Measurements from ENCODE around the gene RUNX1.

RUNX1 gene

DNA sequence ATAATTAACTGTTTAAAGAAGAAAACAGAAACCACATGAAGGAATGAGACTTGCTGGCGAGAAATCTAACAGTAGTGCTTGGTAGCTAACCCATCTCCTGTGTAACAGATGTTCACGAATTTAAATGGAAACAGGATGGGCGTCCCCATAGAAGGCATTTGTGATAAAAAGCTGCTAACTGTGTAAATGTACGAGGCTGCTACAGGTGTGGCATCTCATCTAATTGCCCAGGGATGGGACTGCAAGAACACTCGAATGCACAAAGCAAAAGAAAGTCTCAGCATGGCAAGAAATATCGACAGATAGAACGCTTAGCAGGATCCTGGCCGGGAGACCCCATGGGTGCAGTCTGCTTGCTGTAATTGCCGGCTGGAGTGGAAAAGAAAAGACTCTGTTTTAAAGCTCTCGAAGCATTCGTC lies 112.7 kb downstream of the RUNX1 start:
- Histone ChIP-seq H3K9ac (ENCODE audit: low read length) (no peak overlapping the region), H3K9me3 (ENCODE audit: insufficient read depth, low read depth, low read length) (no peaks in the 10 kb centered on the region), H2BK5ac (ENCODE audit: low read depth, low read length, poor library complexity) (no peak overlapping the region), H3K14ac (ENCODE audit: low read length) (no peak overlapping the region), H3K18ac (ENCODE audit: low read length) (no peak overlapping the region), H3K27me3 (ENCODE audit: insufficient read depth, low read length) (no peaks in the 10 kb centered on the region), H3K36me3 (ENCODE audit: control insufficient read depth in 1 of 2, insufficient read depth in 2 of 2, low read length in 2 of 2) (no peaks in the 10 kb centered on the region), H2BK120ac (ENCODE audit: insufficient read depth, low read length, poor library complexity) (no peak overlapping the region), H3K79me2 (ENCODE audit: control insufficient read depth, insufficient read depth, low read length, poor library complexity) (no peaks in the 10 kb centered on the region), H3K27ac (ENCODE audit: low read depth, low read length) (no peak overlapping the region), H2AK5ac (ENCODE audit: low read length) (no peak overlapping the region), H4K8ac (ENCODE audit: low read depth, low read length) (no peak overlapping the region), H3K23ac (ENCODE audit: low read length) (no peak overlapping the region), H3K4me3 (ENCODE audit: low read depth, low read length) (no peak overlapping the region), H3K4me2 (ENCODE audit: low read length) (no peak overlapping the region), H3K4me1 (ENCODE audit: control insufficient read depth in 1 of 2, insufficient read depth in 2 of 2, low read length in 2 of 2) (no peaks in the 10 kb centered on the region), H4K91ac (ENCODE audit: low read depth, low read length) (no peak overlapping the region), H3K79me1 (ENCODE audit: low read length) (no peaks in the 10 kb centered on the region), H4K12ac (ENCODE audit: low read depth, low read length) (no peak overlapping the region), H2AFZ (ENCODE audit: insufficient read depth, low read length, poor library complexity) (no peak overlapping the region), H3K4ac (ENCODE audit: low read depth, low read length) (no peak overlapping the region), H2BK12ac (ENCODE audit: low read length) (no peak overlapping the region)
- DNase-seq = no peak
- no CpG with 5 or more reads among the region's 11 CpGs for WGBS (ENCODE audit: extremely low coverage, insufficient coverage, insufficient read length)

- Histone ChIP-seq H3K27me3 (ENCODE audit: insufficient read depth, low read length) (no peaks in the 10 kb centered on the region), H4K12ac (ENCODE audit: low read depth, low read length) (no peak overlapping the region), H3K27ac (ENCODE audit: low read depth, low read length) (no peak overlapping the region), H3K36me3 (ENCODE audit: control insufficient read depth in 1 of 2, insufficient read depth in 2 of 2, low read length in 2 of 2) (no peaks in the 10 kb centered on the region), H3K9ac (ENCODE audit: low read length) (no peak overlapping the region), H4K8ac (ENCODE audit: low read depth, low read length) (no peak overlapping the region), H3K4me1 (ENCODE audit: control insufficient read depth in 1 of 2, insufficient read depth in 2 of 2, low read length in 2 of 2) (no peaks in the 10 kb centered on the region), H4K91ac (ENCODE audit: low read depth, low read length) (no peak overlapping the region), H3K79me1 (ENCODE audit: low read length) (no peaks in the 10 kb centered on the region), H2BK5ac (ENCODE audit: low read depth, low read length, poor library complexity) (no peak overlapping the region), H2AFZ (ENCODE audit: insufficient read depth, low read length, poor library complexity) (no peak overlapping the region), H3K18ac (ENCODE audit: low read length) (no peak overlapping the region), H2BK120ac (ENCODE audit: insufficient read depth, low read length, poor library complexity) (no peak overlapping the region), H3K14ac (ENCODE audit: low read length) (no peak overlapping the region), H3K9me3 (ENCODE audit: insufficient read depth, low read depth, low read length) (no peaks in the 10 kb centered on the region), H3K4me3 (ENCODE audit: low read depth, low read length) (no peak overlapping the region), H3K23ac (ENCODE audit: low read length) (no peak overlapping the region), H3K79me2 (ENCODE audit: control insufficient read depth, insufficient read depth, low read length, poor library complexity) (no peaks in the 10 kb centered on the region), H3K4ac (ENCODE audit: low read depth, low read length) (no peak overlapping the region), H2BK12ac (ENCODE audit: low read length) (no peak overlapping the region), H2AK5ac (ENCODE audit: low read length) (no peak overlapping the region), H3K4me2 (ENCODE audit: low read length) (no peak overlapping the region)
- WGBS (ENCODE audit: extremely low coverage, insufficient coverage, insufficient read length) = no CpG with 5 or more reads among the region's 4 CpGs
- DNase-seq = no peak
These were observed 113.2 kb downstream of the RUNX1 start for GRCh38 chr21:34935898-34936297.

DNA sequence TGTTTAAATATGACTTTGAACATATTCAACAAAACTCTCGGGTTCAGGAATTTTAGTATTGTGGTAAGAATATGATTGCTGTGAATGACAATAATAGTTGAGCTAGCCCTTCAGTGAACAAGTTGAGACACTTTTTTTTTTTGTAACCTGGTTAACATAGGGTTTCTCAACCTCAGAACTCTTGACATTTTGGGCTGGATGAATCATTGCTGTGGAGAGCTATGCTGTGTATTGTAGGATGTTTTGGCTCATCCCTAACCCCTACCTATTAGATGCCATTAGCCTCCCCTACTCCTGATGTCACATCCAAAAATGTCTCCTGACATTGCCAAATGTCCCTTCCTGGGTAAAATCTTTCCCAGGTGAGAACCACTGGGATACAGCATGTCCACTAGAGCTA lies 113.7 kb downstream of the RUNX1 start:
- Histone ChIP-seq H2BK12ac (ENCODE audit: low read length) (no peak overlapping the region), H2BK120ac (ENCODE audit: insufficient read depth, low read length, poor library complexity) (no peak overlapping the region), H3K9ac (ENCODE audit: low read length) (no peak overlapping the region), H4K8ac (ENCODE audit: low read depth, low read length) (no peak overlapping the region), H3K4me1 (ENCODE audit: control insufficient read depth in 1 of 2, insufficient read depth in 2 of 2, low read length in 2 of 2) (no peaks in the 10 kb centered on the region), H3K14ac (ENCODE audit: low read length) (no peak overlapping the region), H2AK5ac (ENCODE audit: low read length) (no peak overlapping the region), H3K36me3 (ENCODE audit: control insufficient read depth in 1 of 2, insufficient read depth in 2 of 2, low read length in 2 of 2) (no peaks in the 10 kb centered on the region), H3K4me3 (ENCODE audit: low read depth, low read length) (no peak overlapping the region), H2BK5ac (ENCODE audit: low read depth, low read length, poor library complexity) (no peak overlapping the region), H3K79me1 (ENCODE audit: low read length) (no peaks in the 10 kb centered on the region), H3K79me2 (ENCODE audit: control insufficient read depth, insufficient read depth, low read length, poor library complexity) (no peaks in the 10 kb centered on the region), H4K91ac (ENCODE audit: low read depth, low read length) (no peak overlapping the region), H3K27ac (ENCODE audit: low read depth, low read length) (no peak overlapping the region), H3K23ac (ENCODE audit: low read length) (no peak overlapping the region), H3K4ac (ENCODE audit: low read depth, low read length) (no peak overlapping the region), H3K9me3 (ENCODE audit: insufficient read depth, low read depth, low read length) (no peaks in the 10 kb centered on the region), H4K12ac (ENCODE audit: low read depth, low read length) (no peak overlapping the region), H3K4me2 (ENCODE audit: low read length) (no peak overlapping the region), H3K18ac (ENCODE audit: low read length) (no peak overlapping the region), H3K27me3 (ENCODE audit: insufficient read depth, low read length) (no peaks in the 10 kb centered on the region), H2AFZ (ENCODE audit: insufficient read depth, low read length, poor library complexity) (no peak overlapping the region)
- WGBS (ENCODE audit: extremely low coverage, insufficient coverage, insufficient read length) = no CpG with 5 or more reads among the region's 1 CpG
- peak in 1 of 2 donors; percentile 31 for DNase-seq

DNA sequence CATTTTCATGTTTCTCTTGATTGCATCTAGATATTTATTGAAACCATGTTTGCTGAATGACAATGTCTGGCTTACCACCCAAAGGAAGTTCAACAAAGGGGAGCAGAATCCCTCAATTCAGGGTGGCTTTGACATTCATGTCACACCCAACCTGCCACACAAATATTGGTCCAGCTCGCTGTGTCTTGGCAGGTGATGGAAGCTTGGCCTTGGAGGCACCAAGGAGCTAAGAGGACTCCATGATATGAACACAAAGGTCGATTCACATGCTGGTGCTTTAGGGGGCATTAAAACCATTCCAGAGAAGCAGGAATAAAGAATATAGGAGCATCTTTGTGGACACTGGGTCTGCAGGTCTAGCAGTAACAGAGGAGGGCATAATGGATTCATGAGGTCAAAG lies 114.8 kb downstream of the RUNX1 start:
- Histone ChIP-seq H3K9ac (ENCODE audit: low read length) (no peak overlapping the region), H2BK5ac (ENCODE audit: low read depth, low read length, poor library complexity) (no peak overlapping the region), H4K12ac (ENCODE audit: low read depth, low read length) (no peak overlapping the region), H3K27ac (ENCODE audit: low read depth, low read length) (no peak overlapping the region), H3K4me1 (ENCODE audit: control insufficient read depth in 1 of 2, insufficient read depth in 2 of 2, low read length in 2 of 2) (no peaks in the 10 kb centered on the region), H4K8ac (ENCODE audit: low read depth, low read length) (no peak overlapping the region), H2AFZ (ENCODE audit: insufficient read depth, low read length, poor library complexity) (no peak overlapping the region), H3K79me1 (ENCODE audit: low read length) (no peaks in the 10 kb centered on the region), H2AK5ac (ENCODE audit: low read length) (no peak overlapping the region), H3K36me3 (ENCODE audit: control insufficient read depth in 1 of 2, insufficient read depth in 2 of 2, low read length in 2 of 2) (no peaks in the 10 kb centered on the region), H3K27me3 (ENCODE audit: insufficient read depth, low read length) (no peaks in the 10 kb centered on the region), H3K4me3 (ENCODE audit: low read depth, low read length) (no peak overlapping the region), H2BK120ac (ENCODE audit: insufficient read depth, low read length, poor library complexity) (no peak overlapping the region), H3K14ac (ENCODE audit: low read length) (no peak overlapping the region), H3K4me2 (ENCODE audit: low read length) (no peak overlapping the region), H3K23ac (ENCODE audit: low read length) (no peak overlapping the region), H3K79me2 (ENCODE audit: control insufficient read depth, insufficient read depth, low read length, poor library complexity) (no peaks in the 10 kb centered on the region), H4K91ac (ENCODE audit: low read depth, low read length) (no peak overlapping the region), H3K18ac (ENCODE audit: low read length) (no peak overlapping the region), H3K9me3 (ENCODE audit: insufficient read depth, low read depth, low read length) (no peaks in the 10 kb centered on the region), H3K4ac (ENCODE audit: low read depth, low read length) (no peak overlapping the region), H2BK12ac (ENCODE audit: low read length) (no peak overlapping the region)
- WGBS (ENCODE audit: extremely low coverage, insufficient coverage, insufficient read length) = no CpG with 5 or more reads among the region's 2 CpGs
- DNase-seq = no peak
